Thyroid gland (tissue), 4 donors: ENCODE data around the gene MAP1LC3B. TPM values are rescaled to one million over a fixed set of nuclear protein-coding genes. Genes with fewer than 3 reads are reported as not detected.

ENCODE experiments used
- DNase-seq, 2 donors: peaks; one replicate each; pipeline ENCODE4 v3.0.0-alpha.2; 2019
- H3K27ac ChIP-seq, 3 donors: fragments of 200-600 bp; sonication (generic); 1 replicate in 2 of 3; 2 replicates in 1 of 3; pipeline ENCODE4 v1.5.1; 2016 to 2019; ENCODE audit warnings: mild to moderate bottlenecking in 1 of 3, moderate library complexity in 1 of 3
- H3K27me3 ChIP-seq: fragments of 200-600 bp; sonication (generic); one replicate; pipeline ENCODE4 v1.5.1; 2019
- H3K36me3 ChIP-seq, 2 donors: fragments of 200-600 bp; sonication (generic); one replicate each; pipeline ENCODE4 v1.5.1; 2016 to 2019
- H3K4me1 ChIP-seq, 2 donors: fragments of 200-600 bp; sonication (generic); one replicate each; pipeline ENCODE4 v1.5.1; 2017 to 2019
- H3K4me3 ChIP-seq, 3 donors: fragments of 200-600 bp; sonication (generic); replicated peaks in 1 of 3; 1 replicate in 2 of 3; 2 replicates in 1 of 3; pipeline ENCODE4 v1.5.1; 2016; ENCODE audit warnings: mild to moderate bottlenecking in 1 of 3
- H3K9me3 ChIP-seq: fragments of 200-600 bp; sonication (generic); one replicate; pipeline ENCODE4 v1.5.1; 2017
- CTCF ChIP-seq, 6 experiments: fragments of 200-600 bp in 3 of 6; fragments of 450-650 bp in 3 of 6; sonication (generic) in 3 of 6; IDR thresholded peaks; one replicate each; pipeline ENCODE4 v1.5.1; 2016 to 2019; ENCODE audit warnings: antibody characterized with exemption in 6 of 6, mild to moderate bottlenecking in 2 of 6, inconsistent platforms in 1 of 6, moderate library complexity in 1 of 6
- POLR2A ChIP-seq, 2 donors: fragments of 450-650 bp; IDR thresholded peaks; one replicate each; pipeline ENCODE4 v1.6.1; 2017; ENCODE audit warnings: antibody characterized with exemption in 2 of 2, mild to moderate bottlenecking in 2 of 2, moderate library complexity in 1 of 2
- WGBS, 2 donors: methylation state at CpG; one replicate each; pipeline ENCODE4 v1.1.5; 2017; 5-methylcytosine and 5-hydroxymethylcytosine counted together
- intact Hi-C: fragments of 100-400 bp; cut with DNase I; formaldehyde crosslinking; loops from one replicate; pipeline ENCODE4 v1.15.1; 2023
- total RNA-seq, 4 donors: library from RNA; depleted of rRNA; stranded (reverse); fragments of >200 nt; gene quantifications; one replicate each; pipeline ENCODE4 v1.2.3, GENCODE V29; 2016

MAP1LC3B gene
- total RNA-seq, 4 donors from 2014 or later: 51.8 to 84.3 (median 67.3) TPM

- H3K4me1 ChIP-seq: peaks cover 0 to 12% of the 10 kb centered on the region in 2 donors
- H3K9me3 ChIP-seq: no peaks in the 10 kb centered on the region
- TF ChIP-seq POLR2A (IDR thresholded peaks at IDR 0.05) (no peak), CTCF (IDR thresholded peaks at IDR 0.05) (no peak)
- no peak for DNase-seq
- no peak overlapping the region for H3K4me3 ChIP-seq
- H3K27me3 ChIP-seq: no peaks in the 10 kb centered on the region
- WGBS, 2 donors: 94 to 96% methylated on average over 12 to 15 of the region's 15 CpGs
- H3K36me3 ChIP-seq: peaks cover 0 to 1% of the 10 kb centered on the region in 2 donors
- no peak overlapping the region for H3K27ac ChIP-seq
- intact Hi-C loops: no loop called here
These were observed 39.3 kb upstream of the MAP1LC3B start for GRCh38 chr16:87352818-87353217.

- Histone ChIP-seq H3K36me3 (peaks cover 0 to 9% of the 10 kb centered on the region in 2 donors), H3K9me3 (no peaks in the 10 kb centered on the region), H3K4me1 (peaks cover 0 to 12% of the 10 kb centered on the region in 2 donors), H3K27ac (no peak overlapping the region), H3K4me3 (no peak overlapping the region), H3K27me3 (no peaks in the 10 kb centered on the region)
- 94 to 96% methylated on average over 15 to 17 of the region's 17 CpGs for WGBS, 2 donors
- TF ChIP-seq CTCF (IDR thresholded peaks at IDR 0.05): no peak
- no peak for TF ChIP-seq POLR2A (IDR thresholded peaks at IDR 0.05)
- intact Hi-C loops: no loop called here
- no peak for DNase-seq
These were observed 38.5 kb upstream of the MAP1LC3B start for GRCh38 chr16:87353613-87354012.

- no peak for DNase-seq
- no peaks in the 10 kb centered on the region for H3K9me3 ChIP-seq
- no peak overlapping the region for H3K4me3 ChIP-seq
- no peak overlapping the region for H3K27ac ChIP-seq
- WGBS, 2 donors: 89 to 91% methylated on average over 7 to 8 of the region's 8 CpGs
- no peak for TF ChIP-seq CTCF (IDR thresholded peaks at IDR 0.05)
- TF ChIP-seq POLR2A (IDR thresholded peaks at IDR 0.05): no peak
- intact Hi-C loops: no loop called here
- no peaks in the 10 kb centered on the region for H3K4me1 ChIP-seq
- no peaks in the 10 kb centered on the region for H3K27me3 ChIP-seq
- peaks cover 12 to 27% of the 10 kb centered on the region in 2 donors for H3K36me3 ChIP-seq
These were observed 35.7 kb upstream of the MAP1LC3B start for GRCh38 chr16:87356491-87356853.

GRCh38 chr16:87358250-87358649 lies 33.9 kb upstream of the MAP1LC3B start:
- peaks cover 12 to 30% of the 10 kb centered on the region in 2 donors for H3K36me3 ChIP-seq
- H3K27me3 ChIP-seq: no peaks in the 10 kb centered on the region
- TF ChIP-seq CTCF (IDR thresholded peaks at IDR 0.05): no peak
- no peak for TF ChIP-seq POLR2A (IDR thresholded peaks at IDR 0.05)
- no peak for DNase-seq
- H3K9me3 ChIP-seq: no peaks in the 10 kb centered on the region
- no peak overlapping the region for H3K27ac ChIP-seq
- 93% methylated on average over 17 of the region's 17 CpGs for WGBS, 2 donors
- intact Hi-C loops: no loop called here
- H3K4me3 ChIP-seq: no peak overlapping the region
- H3K4me1 ChIP-seq: peaks cover under 1 to 6% of the 10 kb centered on the region in 2 donors

GRCh38 chr16:87358696-87359095 lies 33.4 kb upstream of the MAP1LC3B start:
- Histone ChIP-seq H3K27me3 (no peaks in the 10 kb centered on the region), H3K36me3 (peaks cover 12 to 30% of the 10 kb centered on the region in 2 donors), H3K4me1 (peaks cover 5 to 10% of the 10 kb centered on the region in 2 donors), H3K4me3 (no peak overlapping the region), H3K9me3 (no peaks in the 10 kb centered on the region), H3K27ac (no peak overlapping the region)
- intact Hi-C loops: no loop called here
- 84 to 95% methylated on average over 8 to 9 of the region's 9 CpGs for WGBS, 2 donors
- DNase-seq: no peak
- TF ChIP-seq CTCF (IDR thresholded peaks at IDR 0.05) (no peak), POLR2A (IDR thresholded peaks at IDR 0.05) (no peak)
